HL-60 (cell line): ENCODE data around the gene TMEM63C.

Experiments
- CTCF ChIP-seq: IDR thresholded peaks from one replicate; pipeline ENCODE4 v1.5.1; 2011; ENCODE audit warnings: low read length, control low read depth, inconsistent platforms; ENCODE audit not compliant: insufficient read depth
- POLR2AphosphoS5 ChIP-seq: IDR thresholded peaks from 2 replicates; pipeline ENCODE4 v1.6.1; 2012; ENCODE audit warnings: low read depth

DNA sequence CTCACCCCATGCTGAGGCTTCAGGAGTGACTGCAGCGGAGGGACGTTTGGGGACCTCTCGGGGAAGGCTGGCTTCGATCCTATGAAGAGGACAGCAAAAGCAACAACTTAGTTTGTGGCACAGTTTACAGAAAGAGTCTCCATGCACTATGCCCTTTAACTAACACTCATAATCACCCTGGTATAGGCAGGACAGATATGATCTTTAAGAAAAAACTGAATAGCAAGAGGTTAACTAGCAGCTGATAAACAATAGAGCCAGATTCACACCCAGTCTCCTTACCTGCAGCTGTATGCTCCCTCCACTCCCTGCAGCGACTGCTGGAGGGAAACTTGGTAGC is 27.4 kb downstream of the TMEM63C start:
- TF ChIP-seq CTCF = no peak
- TF ChIP-seq POLR2AphosphoS5 = no peak
